HUES6 (cell line): ENCODE data around the gene VAC14.
A peak's percentile ranks its signal among the peaks of the same experiment; 100 is the strongest.

Source experiments
- H3K27ac ChIP-seq: 2 replicates; pipeline ENCODE4 v1.7.0; 2013; ENCODE audit warnings: low read depth, mild to moderate bottlenecking, low read length, inconsistent platforms
- H3K27me3 ChIP-seq: 2 replicates; pipeline ENCODE4 v1.6.1; 2013; ENCODE audit warnings: low read length; ENCODE audit not compliant: control insufficient read depth, insufficient read depth
- H3K36me3 ChIP-seq: 2 replicates; pipeline ENCODE4 v1.6.1; 2013; ENCODE audit warnings: low read length; ENCODE audit not compliant: control insufficient read depth, insufficient read depth
- H3K4me1 ChIP-seq: 2 replicates; pipeline ENCODE4 v1.6.1; 2013; ENCODE audit warnings: low read length; ENCODE audit not compliant: control insufficient read depth, insufficient read depth
- H3K4me3 ChIP-seq: 2 replicates; pipeline ENCODE4 v1.5.1; 2013; ENCODE audit warnings: low read depth, low read length
- H3K9ac ChIP-seq: one replicate; pipeline ENCODE4 v1.6.1; 2013; ENCODE audit warnings: mild to moderate bottlenecking, low read length
- H3K9me3 ChIP-seq: 2 replicates; pipeline ENCODE4 v1.6.1; 2013; ENCODE audit warnings: low read depth, low read length; ENCODE audit not compliant: control insufficient read depth, insufficient read depth

The VAC14 gene

DNA sequence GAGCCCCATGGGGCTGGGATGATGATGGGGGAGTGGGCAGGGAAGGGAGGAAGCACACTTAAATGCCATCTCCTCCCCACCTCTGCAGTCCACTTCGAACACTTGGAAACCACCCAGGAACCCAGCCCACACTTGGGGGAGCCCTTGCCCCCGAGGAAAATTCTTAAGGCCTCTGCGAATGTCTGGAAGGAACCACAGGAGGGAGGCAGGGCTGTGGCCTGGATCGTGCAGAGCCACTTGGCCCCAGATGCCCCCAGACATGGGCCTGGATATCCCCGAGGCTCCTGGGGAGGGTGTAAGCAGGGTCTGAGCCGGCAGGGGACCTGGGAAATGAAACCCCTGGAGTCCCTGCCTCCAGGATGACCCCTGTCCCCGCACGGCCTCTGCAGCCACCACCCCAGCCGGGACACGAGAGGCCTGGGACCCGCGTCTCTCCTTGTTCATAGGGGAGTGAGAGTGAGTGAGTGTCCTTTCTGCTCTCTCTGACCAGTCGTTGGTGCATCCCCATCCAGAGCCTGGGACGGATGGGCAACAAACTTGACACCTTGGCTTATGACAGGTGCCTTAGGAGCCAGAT, 103.3 kb downstream of the VAC14 start:
- Histone ChIP-seq H3K9ac (no peak overlapping the region), H3K36me3 (0 out of 2 replicates have a peak, but pooled peaks cover 4% of the 10 kb centered on the region), H3K4me1 (peaks cover 69% of the 10 kb centered on the region), H3K27ac (no peak overlapping the region), H3K9me3 (no peaks in the 10 kb centered on the region), H3K27me3 (no peaks in the 10 kb centered on the region), H3K4me3 (no peak overlapping the region)

DNA sequence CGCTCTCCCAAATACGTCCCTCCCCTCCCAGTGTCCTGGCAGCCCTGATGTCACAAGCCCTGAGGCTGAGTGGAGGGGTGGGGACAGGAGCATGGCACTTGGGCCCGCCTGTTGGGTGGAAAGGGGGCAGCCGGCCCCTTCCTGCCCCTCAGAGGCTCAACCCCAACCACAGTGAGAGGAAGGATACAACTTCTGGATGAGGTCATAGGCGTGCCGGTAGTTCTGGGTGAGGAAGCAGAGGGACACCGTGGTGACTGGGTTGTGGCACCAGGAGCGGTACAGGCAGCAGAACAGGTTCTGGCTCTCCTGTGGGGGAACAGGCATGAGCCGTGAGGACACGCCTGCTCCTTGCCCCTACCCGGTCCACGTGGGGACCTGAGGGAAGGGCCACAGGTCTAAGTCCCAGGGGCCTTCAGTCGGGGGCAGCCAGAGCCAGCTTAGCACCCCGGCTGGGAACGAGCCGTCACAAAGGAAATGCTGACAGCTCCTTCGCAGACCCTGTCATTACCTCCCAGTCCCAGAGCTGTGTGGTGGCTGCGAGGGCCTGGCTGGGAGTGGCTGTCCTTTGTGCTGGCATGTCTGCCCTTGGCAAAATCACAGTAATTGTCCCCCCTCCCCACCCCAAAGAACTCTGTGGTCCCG, 103.9 kb downstream of the VAC14 start:
- Histone ChIP-seq H3K4me3 (no peak overlapping the region), H3K27ac (no peak overlapping the region), H3K9me3 (no peaks in the 10 kb centered on the region), H3K36me3 (0 out of 2 replicates have a peak, but pooled peaks cover 4% of the 10 kb centered on the region), H3K27me3 (no peaks in the 10 kb centered on the region), H3K9ac (no peak overlapping the region), H3K4me1 (peaks cover 63% of the 10 kb centered on the region)

DNA sequence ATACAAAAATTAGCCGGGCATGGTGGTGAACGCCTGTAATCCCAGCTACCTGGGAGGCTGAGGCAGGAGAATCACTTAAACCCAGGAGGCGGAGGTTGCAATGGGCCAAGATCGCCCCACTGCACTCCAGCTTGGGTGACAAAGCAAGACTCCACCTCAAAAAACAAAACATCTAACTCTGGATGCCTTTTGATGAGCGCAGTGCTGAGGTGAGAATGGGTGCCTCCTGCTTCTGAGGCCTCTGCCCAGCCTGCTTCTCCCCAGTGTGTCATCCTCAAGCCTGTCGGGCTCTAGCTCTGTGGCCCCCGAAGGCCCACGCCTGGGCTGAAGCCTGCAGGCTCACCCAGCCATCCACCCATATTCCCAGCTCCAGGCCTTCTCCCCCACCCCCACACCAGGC, 104.6 kb downstream of the VAC14 start:
- Histone ChIP-seq H3K27me3 (no peaks in the 10 kb centered on the region), H3K9ac (no peak overlapping the region), H3K27ac (no peak overlapping the region), H3K9me3 (no peaks in the 10 kb centered on the region), H3K36me3 (0 out of 2 replicates have a peak, but pooled peaks cover 4% of the 10 kb centered on the region), H3K4me1 (peaks cover 58% of the 10 kb centered on the region), H3K4me3 (no peak overlapping the region)

DNA sequence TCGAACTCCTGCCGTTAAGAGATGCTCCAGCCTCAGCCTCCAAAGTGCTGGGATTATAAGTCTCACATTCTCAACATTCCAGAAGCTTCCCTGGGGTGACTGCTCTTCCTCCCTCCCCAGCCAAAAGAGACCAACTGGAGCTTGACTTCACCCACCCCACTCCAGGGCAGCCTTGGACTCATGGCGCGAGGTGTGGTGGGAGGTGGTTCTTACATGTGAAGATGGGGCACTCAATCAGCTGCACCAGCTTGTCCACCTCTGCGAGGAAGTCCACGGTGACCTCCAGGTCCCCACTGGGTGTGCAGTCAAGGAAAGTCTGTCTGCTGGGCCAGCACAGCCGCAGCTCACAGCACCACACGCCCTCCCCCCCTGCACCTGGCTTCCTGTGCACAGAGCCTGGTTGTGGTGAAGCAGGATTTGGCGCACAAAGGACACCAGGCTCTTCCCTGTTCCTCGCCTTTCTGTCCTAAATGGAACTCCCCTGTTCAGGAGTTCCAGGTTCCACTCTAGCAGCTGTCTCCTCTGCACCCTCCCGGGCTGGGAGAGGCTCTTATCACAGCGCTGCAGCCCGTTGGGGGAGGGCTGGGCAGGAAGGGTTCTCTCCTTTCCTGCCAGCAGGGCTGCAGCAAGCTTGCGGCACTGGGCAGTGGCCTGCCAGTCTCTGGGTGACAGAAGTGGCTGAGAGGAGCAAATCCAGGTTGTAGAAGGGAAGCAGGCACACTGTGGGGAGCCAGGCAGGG, 105.5 kb downstream of the VAC14 start:
- Histone ChIP-seq H3K36me3 (0 out of 2 replicates have a peak, but pooled peaks cover 4% of the 10 kb centered on the region), H3K4me3 (peak overlapping the region; percentile 4; the same call in 1 of the 2 replicates), H3K9ac (peak overlapping the region; percentile 20), H3K27ac (peak overlapping the region; percentile 18), H3K9me3 (no peaks in the 10 kb centered on the region), H3K4me1 (peaks cover 54% of the 10 kb centered on the region), H3K27me3 (no peaks in the 10 kb centered on the region)

DNA sequence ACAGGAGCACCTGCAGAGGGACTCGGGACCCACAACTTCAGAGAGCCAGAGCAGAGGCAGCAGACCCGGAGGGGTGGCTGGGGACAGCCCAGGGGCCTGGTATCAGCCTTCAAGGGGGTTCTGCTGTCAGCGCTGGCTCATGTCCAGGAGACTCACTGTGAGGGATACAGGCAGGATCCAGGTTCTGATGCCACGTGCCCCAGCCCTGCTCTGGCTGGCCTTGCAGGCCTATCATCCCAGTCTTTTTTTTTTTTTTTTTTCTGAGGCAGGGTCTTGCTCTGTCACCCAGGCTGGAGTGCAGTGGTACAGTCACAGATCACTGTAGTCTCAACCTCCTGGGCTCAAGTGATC, 106.1 kb downstream of the VAC14 start:
- peak overlapping the region; percentile 36 for H3K9ac ChIP-seq
- H3K9me3 ChIP-seq = no peaks in the 10 kb centered on the region
- H3K4me3 ChIP-seq = no peak overlapping the region
- peak overlapping the region; percentile 18; the same call in 1 of the 2 replicates for H3K27ac ChIP-seq
- peaks cover 48% of the 10 kb centered on the region for H3K4me1 ChIP-seq
- H3K27me3 ChIP-seq = no peaks in the 10 kb centered on the region
- H3K36me3 ChIP-seq = 0 out of 2 replicates have a peak, but pooled peaks cover 4% of the 10 kb centered on the region

DNA sequence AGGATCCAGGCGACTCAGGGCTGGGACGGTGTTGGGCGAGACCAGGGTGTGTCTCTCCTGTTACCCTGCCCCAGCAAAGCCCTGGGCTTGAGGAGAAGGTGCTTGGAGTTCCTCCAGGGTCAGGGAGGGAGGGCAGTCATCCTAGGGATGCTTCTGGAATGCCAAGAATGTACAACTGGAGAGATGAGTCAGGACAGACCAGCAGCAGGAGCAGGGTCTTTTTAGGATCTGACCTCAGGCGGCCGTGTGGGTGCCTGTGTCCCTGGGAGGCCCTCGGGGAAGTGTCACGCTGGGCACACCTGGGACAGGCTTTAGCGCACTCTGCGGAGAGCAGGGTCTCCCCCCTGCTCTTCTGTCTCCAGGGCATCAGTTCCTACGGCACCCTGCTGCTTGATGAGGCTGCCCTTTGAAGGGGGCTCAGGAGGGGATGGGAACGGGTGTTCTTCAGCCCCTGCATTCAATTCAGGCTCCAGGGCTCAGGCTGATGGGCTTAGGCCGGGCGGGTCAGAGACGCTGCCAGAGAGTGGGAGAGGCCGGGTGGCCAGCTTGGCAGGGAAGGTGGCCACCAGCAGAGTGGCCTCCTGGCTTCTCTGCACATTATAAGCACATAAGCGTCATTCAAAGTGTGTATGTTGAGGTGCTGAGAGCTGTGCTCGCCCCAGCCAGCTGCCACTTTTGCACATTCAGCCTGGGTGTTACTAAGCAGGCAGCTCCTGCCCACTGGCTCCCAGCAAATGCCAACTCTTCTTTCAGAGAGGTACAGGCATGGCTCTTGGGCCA, 106.7 kb downstream of the VAC14 start:
- Histone ChIP-seq H3K4me1 (peaks cover 45% of the 10 kb centered on the region), H3K9ac (peak overlapping the region; percentile 65), H3K27ac (peak overlapping the region; percentile 83)

DNA sequence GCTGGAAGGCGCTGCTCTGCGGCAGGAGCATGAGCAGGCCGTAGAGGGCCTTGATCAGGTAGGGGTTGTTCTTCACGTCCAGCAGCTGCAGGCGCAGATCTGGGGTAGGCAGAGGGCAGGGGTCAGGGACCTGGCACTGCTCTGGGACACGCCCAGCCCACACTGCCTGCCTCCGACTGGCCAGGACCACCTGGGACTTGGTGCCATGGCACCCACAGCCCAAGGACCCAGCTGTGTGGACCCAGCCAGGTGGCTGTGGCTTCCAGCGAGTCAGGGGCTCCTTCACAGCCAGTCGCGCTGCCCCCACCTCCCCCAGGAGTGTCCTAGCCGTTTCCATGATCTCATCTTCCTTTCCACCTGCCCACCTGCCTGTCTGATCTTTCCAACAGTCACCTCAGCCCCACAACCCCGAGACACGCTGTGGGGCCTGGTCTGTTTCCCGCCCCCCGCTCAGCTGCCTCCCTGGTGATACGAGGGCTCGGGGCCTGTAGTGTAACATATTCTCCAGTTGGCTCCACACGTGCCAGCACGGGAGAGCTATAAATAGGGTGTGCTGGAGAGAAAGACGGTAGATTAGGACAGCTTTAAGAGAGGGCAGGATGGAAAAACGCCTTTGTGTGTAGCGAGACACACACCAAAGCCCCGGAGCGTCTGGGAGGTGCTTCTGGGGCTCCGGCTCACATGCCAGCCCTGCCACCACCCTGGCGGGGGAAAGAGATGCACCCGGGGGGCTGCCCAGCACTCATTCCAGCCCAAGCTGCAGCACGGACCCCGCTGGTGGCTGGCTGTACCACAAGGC, 107.9 kb downstream of the VAC14 start:
- H3K4me1 ChIP-seq = peaks cover 46% of the 10 kb centered on the region
- 0 out of 2 replicates have a peak, but pooled peaks cover 1% of the 10 kb centered on the region for H3K36me3 ChIP-seq
- no peaks in the 10 kb centered on the region for H3K27me3 ChIP-seq
- H3K27ac ChIP-seq = peak overlapping the region; percentile 83; the same call in 1 of the 2 replicates
- H3K9ac ChIP-seq = peak overlapping the region; percentile 65
- H3K4me3 ChIP-seq = no peak overlapping the region
- no peaks in the 10 kb centered on the region for H3K9me3 ChIP-seq

More for the DNA sequence above, 106.7 kb downstream of the VAC14 start:
- H3K4me3 ChIP-seq = no peak overlapping the region; the same call in 1 of the 2 replicates
- 0 out of 2 replicates have a peak, but pooled peaks cover 4% of the 10 kb centered on the region for H3K36me3 ChIP-seq
- H3K27me3 ChIP-seq = no peaks in the 10 kb centered on the region
- H3K9me3 ChIP-seq = no peaks in the 10 kb centered on the region

DNA sequence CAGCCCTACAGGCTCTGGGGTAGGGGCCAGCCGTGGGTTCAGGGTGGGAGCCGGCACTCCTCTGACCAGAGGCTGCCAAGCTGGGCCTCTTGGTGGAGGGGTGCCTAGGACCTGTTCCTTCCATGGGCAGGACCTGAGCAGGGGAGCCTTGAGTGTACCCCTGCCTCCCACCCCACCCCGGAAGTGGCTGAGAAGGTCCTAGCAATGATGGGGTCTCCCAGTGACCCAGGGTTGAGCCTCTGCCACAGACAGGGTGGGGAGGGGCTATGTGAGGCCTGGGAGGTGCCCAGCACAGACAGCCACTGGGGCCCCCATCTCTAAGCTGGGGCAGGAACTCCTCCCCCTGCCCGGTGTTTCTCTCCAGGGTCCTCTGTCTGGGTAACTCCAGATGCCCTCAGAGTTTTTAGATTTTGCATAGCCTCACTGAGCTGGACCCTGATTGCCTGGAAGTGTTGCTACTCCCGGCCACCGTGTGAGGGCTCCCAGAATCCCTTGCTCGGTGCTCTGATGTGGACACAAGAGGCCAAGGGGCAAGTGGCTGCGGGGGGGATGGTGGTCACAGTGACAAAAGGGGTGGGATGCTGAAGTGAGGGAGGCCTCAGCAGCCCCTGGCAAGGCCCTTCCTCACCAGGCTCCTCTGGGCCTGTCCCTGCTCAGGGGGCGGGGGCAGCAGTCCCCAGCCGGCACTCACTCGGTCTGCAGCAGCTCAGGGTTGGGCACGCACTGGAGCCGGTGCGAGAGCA, 108.7 kb downstream of the VAC14 start:
- H3K4me1 ChIP-seq = peaks cover 51% of the 10 kb centered on the region
- H3K4me3 ChIP-seq = no peak overlapping the region
- H3K27me3 ChIP-seq = no peaks in the 10 kb centered on the region
- no peaks in the 10 kb centered on the region for H3K36me3 ChIP-seq
- H3K9me3 ChIP-seq = no peaks in the 10 kb centered on the region
- no peak overlapping the region for H3K27ac ChIP-seq
- peak overlapping the region; percentile 18 for H3K9ac ChIP-seq

DNA sequence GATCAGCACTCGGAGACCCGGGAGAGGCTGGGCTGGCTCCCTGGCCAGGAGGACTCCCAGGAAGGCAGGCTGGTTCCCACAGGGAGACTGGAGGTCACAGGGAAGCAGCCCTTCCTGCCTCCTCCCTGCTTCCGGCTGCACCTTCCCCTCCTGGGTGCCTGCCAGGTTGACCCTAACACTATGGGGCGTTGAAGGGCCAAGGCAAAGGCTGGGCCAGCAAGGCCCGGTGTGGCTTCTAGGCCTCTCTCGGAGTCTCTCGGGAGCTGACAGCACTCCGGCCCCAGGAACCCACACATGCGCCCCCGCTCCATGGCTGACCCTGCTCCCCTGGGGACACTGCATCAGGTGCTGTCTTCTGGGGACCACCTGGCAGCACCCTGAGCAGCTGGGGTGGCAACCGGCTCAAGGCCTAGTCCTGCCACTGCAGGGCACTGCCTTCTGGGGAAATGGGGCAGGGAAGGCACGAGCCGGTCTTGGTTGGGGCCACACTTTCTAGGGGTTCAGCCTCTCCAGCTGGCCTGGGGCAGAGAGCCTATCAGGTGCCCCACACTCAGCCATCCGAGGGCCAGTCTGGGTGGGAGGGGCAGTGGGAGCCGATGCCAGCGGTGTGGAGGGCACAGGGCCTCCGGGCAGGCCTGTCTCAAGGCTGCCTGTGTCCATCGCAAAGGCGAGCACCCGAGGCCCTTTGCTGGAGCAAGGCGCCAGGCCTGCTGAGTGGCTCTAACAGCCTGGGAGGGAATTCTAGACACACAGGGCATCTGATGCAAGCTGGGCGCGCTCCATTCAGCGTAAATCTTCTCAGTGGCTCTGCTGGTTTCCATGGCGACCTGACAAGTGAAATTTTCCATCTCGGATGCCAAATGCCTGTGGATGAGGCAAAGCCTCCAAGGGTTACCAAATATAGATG, 109.5 kb downstream of the VAC14 start:
- Histone ChIP-seq H3K27ac (no peak overlapping the region), H3K9ac (no peak overlapping the region)

More for the DNA sequence above, 109.5 kb downstream of the VAC14 start:
- Histone ChIP-seq H3K9me3 (no peaks in the 10 kb centered on the region), H3K36me3 (no peaks in the 10 kb centered on the region), H3K4me1 (peaks cover 51% of the 10 kb centered on the region), H3K4me3 (no peak overlapping the region), H3K27me3 (peaks cover under 1% of the 10 kb centered on the region; the same call in 1 of the 2 replicates)
